HepG2 (cell line): ENCODE data around the gene RRP8. TPM values are rescaled to one million over a fixed set of nuclear protein-coding genes. Genes with fewer than 3 reads are reported as not detected.

Experiments
- ATAC-seq: fragments of 200-7000 bp; cut with Tn5 transposase; 3 replicates; pipeline ENCODE4 v1.9.1; 2020; ENCODE audit warnings: mild to moderate bottlenecking, moderate library complexity
- BruUV-seq: library from RNA; stranded (reverse); fragments of 400-500 nt; replicated peaks from 2 replicates; lab custom pipeline; 2021; lab: Mats Ljungman, UMichigan
- CTCF ChIA-PET: fragments of 300-600 bp; formaldehyde crosslinking; extraction: SDS; loops from one replicate; lab custom pipeline; 2021; ENCODE audit warnings: low total read pairs, inconsistent platforms, low intra/inter-chr PET ratio; lab: Yijun Ruan, JAX
- POLR2A ChIA-PET: fragments of 350-600 bp; sonication (Branson Sonifier 250); formaldehyde crosslinking; loops from one replicate; lab custom pipeline; 2020; ENCODE audit warnings: antibody characterized with exemption, inconsistent platforms; lab: Yijun Ruan, JAX
- DNase-seq: peaks from one replicate; pipeline ENCODE4 v3.0.0-alpha.2; 2015; ENCODE audit warnings: low spot score
- FAIRE-seq: peaks from 3 replicates; lab custom pipeline; 2011; peaks lifted over from hg19 to GRCh38; lab: Jason Lieb, UNC
- H2AFZ ChIP-seq: one replicate; pipeline ENCODE4 v1.6.1; 2011; ENCODE audit warnings: low read length, inconsistent platforms
- H3K27ac ChIP-seq: fragments of 300-600 bp; 3 replicates; pipeline ENCODE4 v1.8.0; 2011; ENCODE audit warnings: mixed run types, mild to moderate bottlenecking, mixed read lengths, low read length, inconsistent platforms; ENCODE audit not compliant: insufficient read depth; ENCODE audit errors: extremely low read length
- H3K27me3 ChIP-seq, 2 experiments: fragments of 200-600 bp in 1 of 2; 2 replicates in 1 of 2; 3 replicates in 1 of 2; pipeline versions ENCODE4 v1.6.0 to v1.8.0; 2011; ENCODE audit warnings: low read length in 2 of 2, mild to moderate bottlenecking in 2 of 2, moderate library complexity in 2 of 2, inconsistent platforms in 1 of 2; ENCODE audit not compliant: insufficient read depth in 2 of 2, control insufficient read depth in 1 of 2
- H3K36me3 ChIP-seq, 2 experiments: fragments of 200-600 bp in 1 of 2; replicated peaks in 1 of 2; 2 replicates in 1 of 2; 3 replicates in 1 of 2; pipeline versions ENCODE4 v1.5.1 to v1.8.0; 2011; ENCODE audit warnings: low read length in 2 of 2, inconsistent platforms in 1 of 2; ENCODE audit not compliant: insufficient read depth in 2 of 2, control insufficient read depth in 1 of 2
- H3K4me1 ChIP-seq: 2 replicates; pipeline ENCODE4 v1.5.1; 2012; ENCODE audit warnings: low read length, inconsistent platforms; ENCODE audit not compliant: insufficient read depth
- H3K4me2 ChIP-seq: 2 replicates; pipeline ENCODE4 v1.6.0; 2011; ENCODE audit warnings: low read depth, low read length, inconsistent platforms
- H3K4me3 ChIP-seq, 3 experiments: fragments of 200-600 bp in 1 of 3; sonication (generic), shearing (Covaris generic) in 1 of 3; replicated peaks in 1 of 3; 2 replicates each; pipeline ENCODE4 v1.5.1; 2011 to 2016; ENCODE audit warnings: low read length in 3 of 3, inconsistent platforms in 2 of 3, low read depth in 2 of 3, mild to moderate bottlenecking in 2 of 3, control low read depth in 1 of 3, mixed read lengths in 1 of 3; ENCODE audit not compliant: insufficient read depth in 1 of 3
- H3K79me2 ChIP-seq: one replicate; pipeline ENCODE4 v1.6.1; 2011; ENCODE audit warnings: low read length, inconsistent platforms; ENCODE audit not compliant: insufficient read depth
- H3K9ac ChIP-seq: 2 replicates; pipeline ENCODE4 v1.6.0; 2011; ENCODE audit warnings: mild to moderate bottlenecking, low read depth, low read length, inconsistent platforms; ENCODE audit not compliant: insufficient read depth
- H3K9me3 ChIP-seq: 2 replicates; pipeline ENCODE4 v1.5.1; 2012; ENCODE audit warnings: mild to moderate bottlenecking, low read length
- H4K20me1 ChIP-seq: 2 replicates; pipeline ENCODE4 v1.6.0; 2011; ENCODE audit warnings: inconsistent platforms, mild to moderate bottlenecking, low read length, moderate library complexity; ENCODE audit not compliant: insufficient read depth
- EHMT2 ChIP-seq: fragments of 200-600 bp; sonication (generic); IDR thresholded peaks from 2 replicates; pipeline ENCODE4 v1.7.0; 2017; ENCODE audit warnings: antibody characterized with exemption, low read depth, low read length, borderline replicate concordance
- KLF15 ChIP-seq: sonication (generic); formaldehyde crosslinking; IDR thresholded peaks from 2 replicates; pipeline ENCODE4 v1.8.1; 2023; ENCODE audit warnings: borderline replicate concordance, mild to moderate bottlenecking, inconsistent platforms, missing genetic modification reagents, mixed read lengths
- MIER2 ChIP-seq: IDR thresholded peaks from 2 replicates; pipeline ENCODE4 v1.6.1; 2016; ENCODE audit warnings: missing biosample characterization, missing genetic modification reagents
- MTA3 ChIP-seq: sonication (generic); formaldehyde crosslinking; IDR thresholded peaks from 2 replicates; pipeline ENCODE4 v1.4.0; 2020; ENCODE audit warnings: missing genetic modification reagents
- MXD4 ChIP-seq: IDR thresholded peaks from 2 replicates; pipeline ENCODE4 v1.6.1; 2016; ENCODE audit warnings: mild to moderate bottlenecking, missing biosample characterization, missing genetic modification reagents
- MYPOP ChIP-seq: sonication (generic); formaldehyde crosslinking; IDR thresholded peaks from 2 replicates; pipeline ENCODE4 v1.8.1; 2023; ENCODE audit warnings: mild to moderate bottlenecking, moderate library complexity, missing genetic modification reagents
- SOX5 ChIP-seq: IDR thresholded peaks from 2 replicates; pipeline ENCODE4 v1.6.1; 2016; ENCODE audit warnings: borderline replicate concordance
- ZFP41 ChIP-seq: sonication (generic); formaldehyde crosslinking; IDR thresholded peaks from 2 replicates; pipeline ENCODE4 v1.4.0; 2020; ENCODE audit warnings: mild to moderate bottlenecking, missing genetic modification reagents, borderline replicate concordance
- WGBS: methylation state at CpG from one replicate; pipeline ENCODE4 v1.1.6; 2017; ENCODE audit warnings: low lambda C conversion rate; 5-methylcytosine and 5-hydroxymethylcytosine counted together
- in situ Hi-C: cut with HindIII; loops from 2 replicates; pipeline ENCODE4 v1.10.0; 2017; ENCODE audit warnings: low pct_unique_long_range_greater_than_20kb; ENCODE audit not compliant: extremely low pct_ligation_motif_present
- intact Hi-C: fragments of 100-400 bp; cut with micrococcal nuclease; formaldehyde crosslinking; loops from one replicate; pipeline ENCODE4 v1.10.0; 2022; ENCODE audit not compliant: unreplicated experiment
- polyA plus RNA-seq, 8 experiments: library from polyadenylated mRNA; depleted of rRNA in 3 of 8; stranded (reverse) in 7 of 8; unstranded in 1 of 8; fragments of >200 nt; fragmentation: Illumina TruSeq in 4 of 8; extraction: Trizol in 4 of 8; gene quantifications; 2 replicates each; pipeline versions ENCODE4 v1.2.1 to v1.2.3, GENCODE V29; 2011 to 2016; ENCODE audit warnings: low read depth in 4 of 8, missing spikeins in 1 of 8, mixed read lengths in 1 of 8; ENCODE audit not compliant: insufficient read depth in 1 of 8
- total RNA-seq, 5 experiments: library from RNA; depleted of rRNA; stranded (reverse); fragments of >200 nt; fragmentation: Illumina TruSeq; extraction: Trizol; gene quantifications; 2 replicates each; pipeline ENCODE4 v1.2.3, GENCODE V29; 2016; ENCODE audit warnings: low read depth in 1 of 5
- TF ChIP-seq, protein P1 (sequence below): IDR thresholded peaks from 2 replicates; pipeline ENCODE4 v1.6.1; 2016; ENCODE audit warnings: mild to moderate bottlenecking

Gene RRP8
- total and polyA plus RNA-seq, 2 of the 13 experiments (the other 11 are each of a cell fraction or from before 2014, with no cell fraction given): 7.2 to 21.6 TPM

- peaks cover 35% of the 10 kb centered on the region for H3K4me1 ChIP-seq
- H3K9ac ChIP-seq: no peak overlapping the region
- FAIRE-seq (no peak), DNase-seq (no peak)
- no peaks in the 10 kb centered on the region for H3K36me3 ChIP-seq
- no peak overlapping the region for H2AFZ ChIP-seq
- no peak overlapping the region for H3K4me2 ChIP-seq
- no peak overlapping the region for H3K27ac ChIP-seq
- POLR2A ChIA-PET: interaction anchor here (0.7 kb wide), 1 partner anchor 13 kb away, joined by 3 read pairs; the partner anchor contains the start of gene TPP1
- no peaks in the 10 kb centered on the region for H3K9me3 ChIP-seq
- H3K27me3 ChIP-seq: peaks cover 9 to 58% of the 10 kb centered on the region in 2 experiments; a peak in 4 of 5 replicates
- no TSS peak for BruUV-seq
- H3K4me3 ChIP-seq: no peak overlapping the region
- TF ChIP-seq MXD4 (CRISPR knock-in tag) (no peak), SOX5 (no peak), MIER2 (CRISPR knock-in tag) (no peak), EHMT2 (no peak), ZFP41 (CRISPR knock-in tag) (no peak), MTA3 (CRISPR knock-in tag) (no peak), KLF15 (CRISPR knock-in tag) (no peak), MYPOP (CRISPR knock-in tag) (no peak)
- TF ChIP-seq, protein P1, sequence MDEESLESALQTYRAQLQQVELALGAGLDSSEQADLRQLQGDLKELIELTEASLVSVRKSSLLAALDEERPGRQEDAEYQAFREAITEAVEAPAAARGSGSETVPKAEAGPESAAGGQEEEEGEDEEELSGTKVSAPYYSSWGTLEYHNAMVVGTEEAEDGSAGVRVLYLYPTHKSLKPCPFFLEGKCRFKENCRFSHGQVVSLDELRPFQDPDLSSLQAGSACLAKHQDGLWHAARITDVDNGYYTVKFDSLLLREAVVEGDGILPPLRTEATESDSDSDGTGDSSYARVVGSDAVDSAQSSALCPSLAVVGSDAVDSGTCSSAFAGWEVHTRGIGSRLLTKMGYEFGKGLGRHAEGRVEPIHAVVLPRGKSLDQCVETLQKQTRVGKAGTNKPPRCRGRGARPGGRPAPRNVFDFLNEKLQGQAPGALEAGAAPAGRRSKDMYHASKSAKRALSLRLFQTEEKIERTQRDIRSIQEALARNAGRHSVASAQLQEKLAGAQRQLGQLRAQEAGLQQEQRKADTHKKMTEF (CRISPR knock-in tag): no peak
- TF ChIP-seq, all 625 proteins: peak for 0
- WGBS: 17% methylated on average over 12 of the region's 29 CpGs
- no peak; the same call in 2 of the 3 replicates for ATAC-seq
- intact Hi-C loops (no loop called here), in situ Hi-C loops (no loop called here)
- no peaks in the 10 kb centered on the region for H3K79me2 ChIP-seq
- no peaks in the 10 kb centered on the region for H4K20me1 ChIP-seq
- CTCF ChIA-PET: no interaction called here
Measured at GRCh38 chr11:6632116-6633073, 29.0 kb upstream of the RRP8 start.
